ENCODE data around the gene RPL13. TPM values are rescaled to one million over a fixed set of nuclear protein-coding genes. Genes with fewer than 3 reads are reported as not detected.

Gene RPL13
- total and polyA plus RNA-seq, 10 of the 15 experiments (the other 5 are each of a cell fraction or from before 2014, with no cell fraction given): 386 to 9,428 (median 2,486) TPM

- BruUV-seq (replicated peaks): no TSS peak
- FAIRE-seq (no peak), ATAC-seq (no peak), DNase-seq (ENCODE audit: low read depth, low spot score) (no peak)
- ChIA-PET SMC1A (ENCODE audit: uncharacterized antibody, unreplicated experiment) (no interaction called here), POLR2A (no interaction called here), RAD21 (ENCODE audit: unreplicated experiment) (no interaction called here), CTCF (interaction anchor here (1.7 kb wide), 1 partner anchor 28 kb away, joined by 6 read pairs; no protein-coding TSS in a partner anchor)
- WGBS (ENCODE audit: insufficient coverage, insufficient replicate concordance, low lambda C conversion rate, missing lambda C conversion rate): 56% methylated on average over 19 of the region's 19 CpGs
- Histone ChIP-seq H3K27me3 (replicated peaks in 1 of 2; ENCODE audit: control insufficient read depth in 2 of 2, insufficient read depth in 2 of 2, low read length in 1 of 2) (no peaks in the 10 kb centered on the region), H3K4me3 (no peak within 1 kb of the TSS), H3K4me2 (ENCODE audit: control insufficient read depth, insufficient read depth) (no peak within 1 kb of the TSS), H3K4me1 (ENCODE audit: control insufficient read depth, insufficient read depth, low read length) (no peaks in the 10 kb centered on the region), H3K79me2 (ENCODE audit: control insufficient read depth, insufficient read depth, low read length) (no peaks in the 10 kb centered on the region), H3K9me3 (replicated peaks; ENCODE audit: control insufficient read depth, insufficient read depth, low read length) (no peaks in the 10 kb centered on the region), H3K27ac (ENCODE audit: control insufficient read depth, insufficient read depth) (no peak within 1 kb of the TSS), H3K9ac (ENCODE audit: control insufficient read depth, insufficient read depth, low read length) (no peak within 1 kb of the TSS), H3K36me3 (ENCODE audit: control insufficient read depth in 2 of 2, insufficient read depth in 2 of 2, low read length in 1 of 2) (no peaks in the 10 kb centered on the region), H4K20me1 (ENCODE audit: control insufficient read depth, insufficient read depth) (no peaks in the 10 kb centered on the region), H2AFZ (ENCODE audit: control insufficient read depth, low read depth, low read length) (no peak within 1 kb of the TSS)
- intact Hi-C loops (cut with micrococcal nuclease; ENCODE audit: unreplicated experiment) (no loop called here), in situ Hi-C loops (cut with MboI) (no loop called here)
- no peak for TF ChIP-seq CEBPZ (IDR thresholded peaks at IDR 0.05; ENCODE audit: low read depth, low read length)
- no peak for TF ChIP-seq FOXM1 (IDR thresholded peaks at IDR 0.05; ENCODE audit: low read depth, low read length)
- TF ChIP-seq ZNF207 (IDR thresholded peaks at IDR 0.05; ENCODE audit: borderline replicate concordance): no peak
- no peak for TF ChIP-seq STAT3 (IDR thresholded peaks at IDR 0.05; ENCODE audit: low read depth, low read length)
- no peak for TF ChIP-seq GATAD2B (conservative IDR thresholded peaks at IDR 0.05; ENCODE audit: low read depth)
- TF ChIP-seq FOS (IDR thresholded peaks at IDR 0.05; ENCODE audit: borderline replicate concordance, extremely low read depth, insufficient read length): no peak
- no peak for TF ChIP-seq CBX3 (IDR thresholded peaks at IDR 0.05; ENCODE audit: borderline replicate concordance, low read depth)
- no peak for TF ChIP-seq POLR2AphosphoS2 (IDR thresholded peaks at IDR 0.05; ENCODE audit: low read depth, low read length)
- no peak for TF ChIP-seq ZSCAN29 (IDR thresholded peaks at IDR 0.05)
- TF ChIP-seq PKNOX1 (IDR thresholded peaks at IDR 0.05): no peak
- TF ChIP-seq TBL1XR1 (IDR thresholded peaks at IDR 0.05; ENCODE audit: low read depth, low read length): no peak
- no peak for TF ChIP-seq PAX8 (IDR thresholded peaks at IDR 0.05)
- no peak for TF ChIP-seq CBX5 (IDR thresholded peaks at IDR 0.05; ENCODE audit: low read depth)
- TF ChIP-seq ZNF217 (IDR thresholded peaks at IDR 0.05): no peak
- TF ChIP-seq CREB1 (IDR thresholded peaks at IDR 0.05; ENCODE audit: low read depth): no peak
- no peak for TF ChIP-seq IRF5 (IDR thresholded peaks at IDR 0.05; ENCODE audit: borderline replicate concordance)
Observed at GRCh38 chr16:89613231-89613953, 52.9 kb downstream of the RPL13 start, which contains the start of gene DPEP1. Gene DPEP1, plus strand, starts transcription at chr16:89613642. Its CDS starts 16,769 bp downstream, at chr16:89630411.
